Suppressor macrophage treated with lipopolysaccharide for 1 hour (primary cell): ENCODE results near the gene ZNF829.
A peak's percentile ranks its signal among the peaks of the same experiment; 100 is the strongest.

Experiments
- DNase-seq, 3 donors: peaks; one replicate each; pipeline ENCODE4 v3.0.0-alpha.2; 2020 to 2022

The ZNF829 gene

DNA sequence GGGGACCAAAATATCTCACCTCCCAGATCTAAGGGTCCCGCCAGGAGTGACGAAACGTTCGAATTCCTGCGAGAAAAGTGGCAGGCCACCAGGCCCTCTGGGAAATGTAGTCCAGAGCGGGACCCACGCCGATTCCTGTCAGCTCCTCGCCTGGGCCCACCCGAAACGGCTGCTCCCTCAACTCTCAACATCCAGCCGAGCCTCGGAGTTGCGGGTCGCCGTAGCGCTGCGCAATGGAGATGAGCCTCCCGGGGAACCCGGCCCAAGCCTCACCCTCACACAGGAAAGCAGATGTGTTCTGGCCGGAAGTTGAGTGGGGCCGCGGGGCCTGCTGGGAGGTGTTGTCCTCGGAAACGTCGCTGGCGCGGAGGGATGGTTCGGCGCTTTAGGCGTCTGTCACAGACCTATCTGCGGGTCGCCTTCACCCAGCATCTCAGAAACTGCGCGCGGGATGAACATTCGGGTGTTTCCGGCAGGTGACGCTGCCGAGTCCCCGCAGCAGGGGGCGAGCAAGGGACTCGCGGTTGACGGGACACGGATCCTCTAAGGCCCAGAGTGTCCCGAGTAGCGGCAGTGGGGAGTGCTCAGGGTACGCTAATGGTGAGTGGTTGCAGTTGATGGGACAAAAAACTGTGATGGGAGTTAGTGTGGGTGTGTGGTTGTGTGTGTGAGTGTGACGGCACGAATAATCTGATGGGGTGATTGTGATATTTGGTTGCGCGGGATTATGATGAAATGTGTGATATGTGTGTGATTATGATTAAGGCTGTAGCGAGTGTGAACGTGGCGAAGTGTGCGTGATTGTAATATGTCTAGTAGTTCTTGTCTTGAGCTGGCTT lies at the start of gene ZNF829, which contains the start of gene ZNF568:
Gene ZNF829 (minus strand): TSS at position 300 of the 839 bp plus-strand sequence. CDS start 1,124 bp downstream, outside the sequence.
Gene ZNF568 (plus strand): TSS at position 341 of the 839 bp plus-strand sequence. CDS start 6,439 bp downstream, outside the sequence.
- peak; percentile 81 to 92 (median 85) for DNase-seq

DNA sequence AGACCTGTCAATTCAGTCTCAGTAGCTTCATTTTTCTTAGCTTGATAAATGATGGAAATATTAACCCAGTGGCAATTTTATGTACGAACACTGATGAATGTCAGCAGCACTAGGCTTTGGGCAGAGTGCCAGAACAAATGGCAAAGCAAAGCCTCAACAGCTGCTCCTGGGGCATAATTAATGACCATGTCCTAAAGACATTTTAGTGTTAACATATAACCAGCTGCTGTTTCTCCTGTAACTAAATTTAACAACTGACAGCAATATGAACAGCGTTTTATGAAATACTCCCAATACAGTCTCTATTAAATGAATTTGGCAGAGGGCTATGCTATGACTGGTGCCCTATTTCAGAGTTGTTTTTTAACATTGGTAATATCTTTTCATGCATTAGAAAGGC lies 47.2 kb upstream of the ZNF829 start:
- DNase-seq: no peak

GRCh38 chr19:36962346-36962745 lies 46.3 kb upstream of the ZNF829 start:
- DNase-seq: no peak

DNA sequence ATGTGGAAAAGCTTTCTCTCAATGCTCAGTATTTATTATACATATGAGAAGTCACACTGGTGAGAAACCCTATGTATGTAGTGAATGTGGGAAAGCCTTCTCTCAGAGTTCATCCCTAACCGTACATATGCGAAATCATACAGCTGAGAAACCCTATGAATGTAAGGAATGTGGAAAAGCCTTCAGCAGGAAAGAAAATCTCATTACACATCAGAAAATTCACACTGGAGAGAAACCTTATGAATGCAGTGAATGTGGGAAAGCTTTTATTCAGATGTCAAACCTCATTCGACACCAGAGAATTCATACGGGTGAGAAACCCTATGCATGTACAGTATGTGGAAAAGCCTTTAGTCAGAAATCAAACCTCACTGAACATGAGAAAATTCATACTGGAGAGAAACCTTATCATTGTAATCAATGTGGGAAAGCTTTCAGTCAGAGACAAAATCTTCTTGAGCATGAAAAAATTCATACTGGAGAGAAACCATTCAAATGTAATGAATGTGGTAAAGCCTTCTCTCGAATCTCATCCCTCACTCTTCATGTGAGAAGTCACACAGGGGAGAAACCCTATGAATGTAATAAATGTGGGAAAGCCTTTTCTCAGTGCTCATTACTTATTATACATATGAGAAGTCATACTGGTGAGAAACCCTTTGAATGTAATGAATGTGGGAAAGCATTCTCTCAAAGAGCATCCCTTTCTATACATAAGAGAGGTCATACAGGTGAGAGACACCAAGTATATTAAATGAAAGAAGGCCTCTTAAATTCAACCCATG lies 34.4 kb upstream of the ZNF829 start:
- DNase-seq: no peak

GRCh38 chr19:36939153-36939552 lies 23.1 kb upstream of the ZNF829 start:
- DNase-seq: no peak

DNA sequence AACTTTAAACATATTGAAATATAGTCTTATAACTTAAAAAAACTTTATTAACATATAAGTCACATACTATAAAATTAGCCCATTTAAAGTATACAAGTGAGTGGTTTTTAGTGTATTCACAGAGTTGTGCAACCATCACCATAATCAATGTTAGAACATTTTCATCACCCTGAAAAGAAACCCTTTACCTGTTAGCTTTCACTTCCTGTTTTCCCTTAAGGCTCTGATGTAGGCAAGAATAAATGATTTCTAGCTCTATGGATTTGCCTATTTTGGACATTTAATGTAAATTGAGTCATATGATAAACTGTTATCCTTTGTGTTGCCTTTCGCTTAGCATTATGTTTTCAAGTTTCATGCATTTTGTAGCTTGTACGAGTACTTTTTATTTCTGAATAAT lies 15.6 kb upstream of the ZNF829 start:
- DNase-seq: no peak

- no peak for DNase-seq
These were observed 2.0 kb upstream of the ZNF829 start for GRCh38 chr19:36918090-36918489.

DNA sequence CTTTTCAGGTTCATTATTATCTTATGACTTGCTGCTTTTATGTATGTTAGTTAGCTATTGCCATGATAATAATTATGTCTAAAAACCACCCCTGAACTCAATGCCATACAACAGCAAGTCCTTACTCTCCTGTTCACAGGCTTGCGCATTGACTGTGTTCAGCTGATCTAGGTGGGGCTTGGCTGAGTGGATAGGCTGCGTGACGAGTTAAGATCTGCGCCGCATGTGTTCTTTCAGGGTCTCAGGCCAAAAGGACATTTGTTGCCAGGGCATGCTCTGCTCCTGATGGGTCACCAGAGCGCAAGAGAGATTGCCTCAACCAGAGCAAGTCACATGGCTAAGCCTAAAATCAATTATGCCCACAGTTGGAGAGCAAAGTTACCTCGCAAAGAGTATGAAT lies 900 bp upstream of the ZNF829 start:
- DNase-seq: no peak

DNA sequence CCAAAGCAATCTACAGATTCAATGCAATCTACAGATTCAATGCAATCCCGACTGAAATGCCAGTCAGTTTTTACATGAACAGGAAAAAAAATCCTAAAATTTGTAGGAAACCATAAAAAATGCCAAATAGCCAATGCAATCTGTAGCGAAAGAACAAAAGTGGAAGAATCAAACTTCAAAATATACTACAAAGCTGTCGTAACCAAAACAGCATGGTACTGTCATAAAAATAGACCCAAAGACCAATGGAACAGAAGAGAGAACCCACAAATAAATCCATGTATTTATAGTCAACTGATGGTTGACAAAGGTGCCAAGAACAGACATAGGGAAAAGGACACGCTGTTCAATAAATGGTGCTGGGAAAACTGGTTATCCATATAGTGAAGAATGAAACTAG lies 17.7 kb downstream of the ZNF829 start:
- DNase-seq: no peak

GRCh38 chr19:36894849-36895383 lies 21.2 kb downstream of the ZNF829 start:
- DNase-seq: no peak

- no peak for DNase-seq
These were observed 24.2 kb downstream of the ZNF829 start for GRCh38 chr19:36891768-36892357.

DNA sequence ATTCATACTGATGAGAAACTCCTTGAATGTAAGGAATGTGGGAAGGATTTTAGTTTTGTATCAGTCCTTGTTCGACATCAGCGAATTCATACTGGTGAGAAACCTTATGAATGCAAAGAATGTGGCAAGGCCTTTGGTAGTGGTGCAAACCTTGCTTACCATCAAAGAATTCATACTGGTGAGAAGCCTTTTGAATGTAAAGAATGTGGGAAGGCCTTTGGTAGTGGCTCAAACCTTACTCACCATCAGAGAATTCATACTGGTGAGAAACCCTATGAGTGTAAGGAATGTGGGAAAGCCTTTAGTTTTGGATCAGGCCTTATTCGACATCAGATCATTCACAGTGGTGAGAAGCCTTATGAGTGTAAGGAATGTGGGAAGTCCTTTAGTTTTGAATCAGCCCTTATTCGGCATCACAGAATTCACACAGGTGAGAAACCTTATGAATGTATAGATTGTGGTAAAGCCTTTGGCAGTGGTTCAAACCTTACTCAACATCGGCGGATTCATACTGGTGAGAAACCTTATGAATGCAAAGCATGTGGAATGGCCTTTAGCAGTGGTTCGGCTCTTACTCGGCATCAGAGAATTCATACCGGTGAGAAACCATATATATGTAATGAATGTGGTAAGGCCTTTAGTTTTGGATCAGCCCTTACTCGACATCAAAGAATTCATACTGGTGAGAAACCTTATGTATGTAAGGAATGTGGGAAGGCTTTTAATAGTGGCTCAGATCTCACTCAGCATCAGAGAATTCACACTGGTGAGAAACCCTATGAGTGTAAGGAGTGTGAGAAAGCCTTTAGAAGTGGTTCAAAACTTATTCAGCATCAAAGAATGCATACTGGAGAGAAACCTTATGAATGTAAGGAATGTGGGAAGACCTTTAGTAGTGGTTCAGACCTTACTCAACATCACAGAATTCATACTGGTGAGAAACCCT lies 38.8 kb downstream of the ZNF829 start:
- DNase-seq: no peak

- DNase-seq: no peak
These were observed 64.2 kb downstream of the ZNF829 start for GRCh38 chr19:36851898-36852297.

DNA sequence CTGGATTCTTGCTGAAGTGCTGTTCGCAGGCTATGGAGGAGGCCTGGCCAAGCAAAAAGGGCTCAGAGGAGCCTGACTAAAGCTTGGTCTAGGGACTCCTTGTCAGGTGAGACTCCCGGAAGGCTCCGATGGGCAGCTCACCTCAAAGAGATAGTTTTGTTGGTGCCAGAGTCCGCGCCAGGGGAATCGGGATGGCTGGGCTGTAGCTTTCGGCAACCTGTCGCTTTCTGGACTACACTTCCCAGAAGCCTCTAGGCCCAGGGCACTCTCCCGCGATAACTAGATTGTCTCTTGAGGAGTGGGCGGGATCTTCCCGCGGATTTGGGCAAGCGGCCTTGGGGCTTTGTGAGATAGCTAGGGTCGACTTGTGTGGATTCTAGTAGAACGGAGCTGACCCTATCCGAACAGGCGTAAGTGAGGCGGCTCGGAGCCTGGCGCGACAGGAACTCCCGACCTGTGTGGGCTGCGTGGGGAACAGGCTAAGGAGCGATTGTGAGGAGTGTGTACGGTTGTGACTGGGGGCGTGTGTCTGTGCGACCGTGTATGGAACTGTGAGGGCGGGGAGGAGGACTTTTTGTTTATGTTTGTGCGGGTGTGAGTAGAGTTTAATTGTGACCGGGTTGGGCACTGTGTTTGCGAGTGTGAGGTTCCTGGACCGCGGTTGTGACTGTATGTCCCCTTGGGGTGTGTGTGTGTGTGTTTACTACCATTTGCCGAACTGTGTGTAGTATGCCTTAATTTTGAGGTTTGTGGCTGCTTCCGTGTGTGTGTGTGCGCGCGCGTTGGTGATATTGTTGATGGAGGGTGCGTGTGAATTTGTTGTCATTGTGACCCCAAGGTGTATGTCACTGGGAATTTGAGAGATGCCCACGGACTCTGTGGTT lies 65.3 kb downstream of the ZNF829 start, which contains the start of gene ZNF345:
Gene ZNF345 (plus strand): TSS at position 318 of the 884 bp plus-strand sequence. CDS start 25,955 bp downstream, outside the sequence.
- peak; percentile 94 to 96 (median 96) for DNase-seq

DNA sequence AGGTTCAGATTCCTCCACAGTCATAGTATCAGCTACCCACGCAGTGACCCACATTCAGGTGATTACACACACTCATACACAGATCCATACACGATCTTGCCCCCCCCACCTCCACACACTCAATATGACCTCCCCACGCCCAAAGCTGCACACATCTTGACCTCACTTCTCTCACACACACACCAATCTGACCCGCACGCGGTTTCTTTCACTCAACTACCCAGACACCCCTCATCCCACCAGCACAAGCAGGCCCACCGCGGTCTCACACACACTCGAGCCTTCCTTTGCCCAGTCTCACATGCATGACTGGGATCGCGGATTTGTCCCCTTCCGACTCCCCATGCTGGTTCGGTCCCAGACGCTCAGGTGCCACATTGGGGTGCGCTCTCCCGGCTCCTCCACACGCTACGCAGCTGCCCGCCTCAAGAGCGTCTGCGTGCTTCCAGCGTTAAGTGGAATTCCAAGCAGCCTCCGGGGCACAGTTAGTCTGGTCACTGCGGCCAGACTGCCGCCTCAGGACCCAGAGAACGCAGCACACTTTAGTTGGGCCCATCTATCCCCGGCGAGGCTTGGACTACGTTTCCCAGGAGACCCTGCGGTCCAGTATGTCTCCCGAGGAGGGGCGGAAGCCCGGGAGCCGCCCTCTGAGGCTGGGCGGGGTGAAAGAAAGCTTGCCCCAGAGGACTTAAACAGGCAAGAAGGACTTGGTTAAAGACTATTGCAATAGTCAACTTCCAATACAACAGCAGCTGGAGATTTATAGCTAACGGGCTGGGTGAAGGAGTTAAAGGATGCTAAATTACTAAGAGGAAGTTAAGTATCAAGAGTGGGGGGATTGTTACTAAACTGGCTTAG lies 66.2 kb downstream of the ZNF829 start:
- DNase-seq: peak; percentile 92 to 95 (median 93)

- DNase-seq: no peak
These were observed 68.1 kb downstream of the ZNF829 start for GRCh38 chr19:36847968-36848367.

DNA sequence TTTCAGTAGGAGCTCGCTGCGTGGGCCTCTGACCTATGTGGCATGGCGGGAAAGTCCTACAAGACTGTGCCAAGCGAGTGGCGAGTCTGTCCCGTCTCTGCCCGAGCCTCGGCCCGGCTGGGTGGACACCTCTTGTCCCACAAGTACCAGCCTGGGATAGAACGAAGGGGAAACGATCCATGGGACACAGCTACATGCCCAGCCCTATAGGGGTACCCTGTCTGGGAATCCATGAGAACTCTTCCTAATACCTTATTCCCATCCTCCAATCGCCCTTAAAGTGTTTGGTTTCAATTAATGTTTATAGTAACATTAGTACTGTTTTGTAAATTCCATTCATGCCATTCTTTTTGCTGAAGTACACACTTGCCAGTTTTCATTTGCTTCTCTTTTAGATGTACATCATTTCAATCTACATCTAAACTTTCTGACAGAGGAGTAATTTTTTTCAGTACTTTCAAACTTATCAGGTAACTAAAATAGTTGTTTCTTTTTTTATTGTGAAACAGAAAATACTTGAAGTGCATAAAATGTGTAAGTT lies 77.2 kb downstream of the ZNF829 start:
- no peak for DNase-seq
